ENCODE measurements around the gene PRUNE1.

Gene PRUNE1

GRCh38 chr1:151051356-151052009 lies 43.2 kb downstream of the PRUNE1 start:
- DNase-seq, result no peak

- no peak for DNase-seq
These were observed 46.8 kb downstream of the PRUNE1 start for GRCh38 chr1:151054971-151055547.

- DNase-seq, result no peak
These were observed 47.3 kb downstream of the PRUNE1 start for GRCh38 chr1:151055581-151055980.

GRCh38 chr1:151056149-151056548 lies 47.9 kb downstream of the PRUNE1 start:
- DNase-seq, result no peak

- no peak for DNase-seq
These were observed 50.4 kb downstream of the PRUNE1 start for GRCh38 chr1:151058692-151059091.

GRCh38 chr1:151059109-151060006 lies 51.1 kb downstream of the PRUNE1 start, which contains the start of gene CDC42SE1:
Gene CDC42SE1 (minus strand): TSS chr1:151059622. CDS start chr1:151055730, 3,892 bp downstream.
- peak; percentile 81 for DNase-seq

GRCh38 chr1:151060007-151060656 lies 51.9 kb downstream of the PRUNE1 start, which contains the start of gene MLLT11:
Gene MLLT11 (plus strand): TSS chr1:151060397. CDS start chr1:151067225, 6,828 bp downstream.
- DNase-seq, result peak; percentile 78

- DNase-seq, result peak; percentile 43
These were observed 52.6 kb downstream of the PRUNE1 start for GRCh38 chr1:151060657-151061421.

GRCh38 chr1:151061704-151062103 lies 53.5 kb downstream of the PRUNE1 start:
- no peak for DNase-seq

GRCh38 chr1:151062741-151063371 lies 54.6 kb downstream of the PRUNE1 start:
- peak; percentile 89 for DNase-seq

GRCh38 chr1:151065089-151065645 lies 56.9 kb downstream of the PRUNE1 start:
- no peak for DNase-seq

- no peak for DNase-seq
These were observed 58.9 kb downstream of the PRUNE1 start for GRCh38 chr1:151067185-151067584.

GRCh38 chr1:151069103-151069486 lies 60.8 kb downstream of the PRUNE1 start:
- DNase-seq, result no peak

- peak; percentile 94 for DNase-seq
These were observed 62.4 kb downstream of the PRUNE1 start, which contains the start of gene GABPB2 for GRCh38 chr1:151070474-151071276. Gene GABPB2 (plus strand): TSS chr1:151070761. CDS start chr1:151088190, 17,429 bp downstream.

GRCh38 chr1:151072224-151072623 lies 64.0 kb downstream of the PRUNE1 start:
- no peak for DNase-seq
